Tibial artery (tissue), 4 donors: ENCODE results near the gene DDX20.

Source experiments
- DNase-seq, 2 donors: peaks; one replicate each; pipeline ENCODE4 v3.0.0-alpha.2; 2019
- H3K27ac ChIP-seq, 2 donors: fragments of 200-600 bp; sonication (generic) in 1 of 2; 1 replicate in 1 of 2; 2 replicates in 1 of 2; pipeline ENCODE4 v1.5.1; 2018 to 2019; ENCODE audit warnings: mild to moderate bottlenecking in 1 of 2
- H3K27me3 ChIP-seq, 2 donors: fragments of 200-600 bp; sonication (generic) in 1 of 2; one replicate each; pipeline versions ENCODE4 v1.5.1 to v1.6.0; 2016 to 2019
- H3K36me3 ChIP-seq, 3 donors: fragments of 200-600 bp; sonication (generic) in 2 of 3; one replicate each; pipeline ENCODE4 v1.5.1; 2016 to 2019; ENCODE audit warnings: mild to moderate bottlenecking in 2 of 3
- H3K4me1 ChIP-seq, 4 donors: fragments of 200-600 bp; sonication (generic) in 2 of 4; 1 replicate in 3 of 4; 2 replicates in 1 of 4; pipeline ENCODE4 v1.5.1; 2016 to 2019
- H3K4me3 ChIP-seq, 2 donors: fragments of 200-600 bp; sonication (generic) in 1 of 2; 1 replicate in 1 of 2; 2 replicates in 1 of 2; pipeline ENCODE4 v1.5.1; 2018 to 2019; ENCODE audit warnings: mild to moderate bottlenecking in 2 of 2
- H3K9me3 ChIP-seq, 3 donors: fragments of 200-600 bp; sonication (generic) in 1 of 3; one replicate each; pipeline ENCODE4 v1.5.1; 2016 to 2019
- intact Hi-C: fragments of 100-400 bp; cut with DNase I; formaldehyde crosslinking; loops from one replicate; pipeline ENCODE4 v1.15.0; 2023; ENCODE audit warnings: low total_unique reads
- TF ChIP-seq, protein P1 (sequence below), 2 experiments: fragments of 200-600 bp in 1 of 2; fragments of 450-650 bp in 1 of 2; IDR thresholded peaks; one replicate each; pipeline ENCODE4 v1.5.1; 2017 to 2019; ENCODE audit warnings: antibody characterized with exemption in 2 of 2, mild to moderate bottlenecking in 1 of 2, moderate library complexity in 1 of 2

DDX20 gene

DNA sequence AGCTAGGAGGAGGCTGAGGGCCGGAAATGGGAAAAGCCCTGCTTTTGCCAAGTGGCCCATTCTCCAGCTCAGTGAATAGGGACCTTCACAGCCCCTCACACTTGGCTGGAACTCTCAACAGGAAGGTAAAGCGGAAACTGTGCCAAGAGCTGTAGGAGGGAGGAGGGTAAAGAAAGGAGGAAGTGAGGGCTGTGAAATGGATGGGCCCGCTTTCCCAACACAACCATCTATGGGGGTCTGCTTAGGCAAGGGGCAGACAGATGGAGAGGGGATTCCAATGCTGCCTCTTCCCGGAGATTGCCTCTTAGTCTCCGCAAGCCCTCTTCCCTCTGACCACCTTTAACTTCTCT, 21.7 kb upstream of the DDX20 start:
- Histone ChIP-seq H3K27ac (peak overlapping the region; percentile 29 to 60), H3K9me3 (no peaks in the 10 kb centered on the region), H3K4me3 (no peak overlapping the region), H3K36me3 (peaks cover 0 to 10% (median 0%) of the 10 kb centered on the region in 3 donors), H3K4me1 (peaks cover 0 to 71% (median 37%) of the 10 kb centered on the region in 4 donors), H3K27me3 (no peaks in the 10 kb centered on the region)
- intact Hi-C loops: loop anchor here (10.0 kb wide), 1 partner anchor 229 kb away; the partner anchor contains the start of genes ADORA3 and TMIGD3
- DNase-seq: no peak
- TF ChIP-seq, protein P1, sequence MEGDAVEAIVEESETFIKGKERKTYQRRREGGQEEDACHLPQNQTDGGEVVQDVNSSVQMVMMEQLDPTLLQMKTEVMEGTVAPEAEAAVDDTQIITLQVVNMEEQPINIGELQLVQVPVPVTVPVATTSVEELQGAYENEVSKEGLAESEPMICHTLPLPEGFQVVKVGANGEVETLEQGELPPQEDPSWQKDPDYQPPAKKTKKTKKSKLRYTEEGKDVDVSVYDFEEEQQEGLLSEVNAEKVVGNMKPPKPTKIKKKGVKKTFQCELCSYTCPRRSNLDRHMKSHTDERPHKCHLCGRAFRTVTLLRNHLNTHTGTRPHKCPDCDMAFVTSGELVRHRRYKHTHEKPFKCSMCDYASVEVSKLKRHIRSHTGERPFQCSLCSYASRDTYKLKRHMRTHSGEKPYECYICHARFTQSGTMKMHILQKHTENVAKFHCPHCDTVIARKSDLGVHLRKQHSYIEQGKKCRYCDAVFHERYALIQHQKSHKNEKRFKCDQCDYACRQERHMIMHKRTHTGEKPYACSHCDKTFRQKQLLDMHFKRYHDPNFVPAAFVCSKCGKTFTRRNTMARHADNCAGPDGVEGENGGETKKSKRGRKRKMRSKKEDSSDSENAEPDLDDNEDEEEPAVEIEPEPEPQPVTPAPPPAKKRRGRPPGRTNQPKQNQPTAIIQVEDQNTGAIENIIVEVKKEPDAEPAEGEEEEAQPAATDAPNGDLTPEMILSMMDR (IDR thresholded peaks at IDR 0.05): no peak

- Histone ChIP-seq H3K27me3 (no peaks in the 10 kb centered on the region), H3K27ac (peak overlapping the region in 1 of 2 donors; percentile 60), H3K4me3 (no peak overlapping the region), H3K4me1 (peaks cover 0 to 71% (median 36%) of the 10 kb centered on the region in 4 donors), H3K9me3 (no peaks in the 10 kb centered on the region), H3K36me3 (peaks cover 0 to 8% (median 0%) of the 10 kb centered on the region in 3 donors)
- DNase-seq: no peak
- intact Hi-C loops: loop anchor here (10.0 kb wide), 1 partner anchor 230 kb away; the partner anchor contains the start of genes ADORA3 and TMIGD3
- TF ChIP-seq, protein P1 (IDR thresholded peaks at IDR 0.05): no peak
These were observed 21.3 kb upstream of the DDX20 start for GRCh38 chr1:111734426-111734825.

- Histone ChIP-seq H3K27me3 (no peaks in the 10 kb centered on the region), H3K27ac (no peak overlapping the region), H3K36me3 (peaks cover 0 to 4% (median 0%) of the 10 kb centered on the region in 3 donors), H3K4me1 (peaks cover 0 to 68% (median 34%) of the 10 kb centered on the region in 4 donors), H3K9me3 (no peaks in the 10 kb centered on the region), H3K4me3 (no peak overlapping the region)
- no peak for DNase-seq
- intact Hi-C loops: loop anchor here (10.0 kb wide), 1 partner anchor 230 kb away; the partner anchor contains the start of genes ADORA3 and TMIGD3
- TF ChIP-seq, protein P1 (IDR thresholded peaks at IDR 0.05): no peak
These were observed 20.8 kb upstream of the DDX20 start for GRCh38 chr1:111734856-111735255.

- Histone ChIP-seq H3K4me1 (peaks cover 0 to 63% (median 34%) of the 10 kb centered on the region in 4 donors), H3K4me3 (no peak overlapping the region), H3K27me3 (no peaks in the 10 kb centered on the region), H3K36me3 (peaks cover 0 to 4% (median 0%) of the 10 kb centered on the region in 3 donors), H3K9me3 (no peaks in the 10 kb centered on the region), H3K27ac (no peak overlapping the region)
- intact Hi-C loops: loop anchor here (10.0 kb wide), 1 partner anchor 231 kb away; the partner anchor contains the start of genes ADORA3 and TMIGD3
- TF ChIP-seq, protein P1 (IDR thresholded peaks at IDR 0.05): no peak
- no peak for DNase-seq
These were observed 20.4 kb upstream of the DDX20 start for GRCh38 chr1:111735321-111735720.

DNA sequence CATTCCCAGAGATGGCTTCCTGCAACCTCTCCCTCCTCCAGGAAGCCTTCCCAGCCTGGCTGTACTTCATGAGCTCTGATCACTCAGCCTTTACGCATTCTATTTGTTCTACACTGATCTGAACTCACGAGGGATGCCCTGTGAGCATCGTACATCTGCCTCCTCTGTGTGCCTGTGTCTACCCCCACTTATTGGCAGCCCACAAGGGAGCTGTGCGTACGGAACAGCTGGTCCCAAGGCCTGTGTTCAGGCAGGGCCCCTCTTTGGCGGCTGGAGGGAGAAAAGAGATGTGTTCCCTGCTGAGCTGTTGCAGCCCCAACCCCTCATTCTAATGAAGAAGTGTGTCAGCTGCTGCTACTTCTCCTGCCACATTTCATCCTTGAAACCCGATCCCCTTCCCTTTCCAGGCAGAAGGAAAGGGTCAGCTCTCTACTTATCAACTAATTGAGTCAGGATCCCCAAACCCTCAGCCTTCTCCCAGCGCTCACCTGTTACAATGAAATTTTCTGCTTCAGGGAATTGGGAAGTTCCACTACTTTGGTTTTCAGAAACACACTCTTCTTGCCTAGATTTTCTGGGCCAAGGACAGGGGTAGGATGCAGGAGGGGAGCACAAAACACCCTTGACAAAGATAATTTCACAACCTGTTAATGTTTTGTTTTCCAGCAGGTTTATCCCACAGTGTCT, 19.7 kb upstream of the DDX20 start:
- H3K36me3 ChIP-seq: peaks cover 0 to 4% (median 0%) of the 10 kb centered on the region in 3 donors
- H3K27ac ChIP-seq: no peak overlapping the region
- DNase-seq: no peak
- TF ChIP-seq, protein P1 (IDR thresholded peaks at IDR 0.05): no peak
- H3K4me3 ChIP-seq: no peak overlapping the region
- H3K4me1 ChIP-seq: peaks cover 0 to 60% (median 35%) of the 10 kb centered on the region in 4 donors
- H3K27me3 ChIP-seq: no peaks in the 10 kb centered on the region
- intact Hi-C loops: loop anchor here (10.0 kb wide), 1 partner anchor 231 kb away; the partner anchor contains the start of genes ADORA3 and TMIGD3
- no peaks in the 10 kb centered on the region for H3K9me3 ChIP-seq
